H1 (cell line): Measurements from ENCODE around the gene ADGRE2. TPM values are rescaled to one million over a fixed set of nuclear protein-coding genes. Genes with fewer than 3 reads are reported as not detected.

Source experiments
- CTCF ChIA-PET: fragments of 300-600 bp; sonication (Branson Sonifier 250); formaldehyde crosslinking; loops from one replicate; lab custom pipeline; 2021; ENCODE audit not compliant: partially characterized antibody; lab: Charles Lee
- POLR2A ChIA-PET: fragments of 300-600 bp; sonication (Branson Sonifier 250); formaldehyde crosslinking; loops from one replicate; lab custom pipeline; 2021; ENCODE audit warnings: inconsistent platforms; ENCODE audit not compliant: partially characterized antibody; lab: Charles Lee
- DNase-seq, 2 experiments: peaks; one replicate each; pipeline versions ENCODE4 v3.0.0 to v3.0.0-alpha.2; 2010 to 2022; ENCODE audit warnings: low spot score in 2 of 2, low read depth in 1 of 2, mixed read lengths in 1 of 2
- FAIRE-seq: peaks from 2 replicates; lab custom pipeline; 2011; peaks lifted over from hg19 to GRCh38; lab: Jason Lieb, UNC
- H2AFZ ChIP-seq: 2 replicates; pipeline ENCODE4 v1.8.1; 2012; ENCODE audit warnings: low read length, inconsistent platforms
- H2AK5ac ChIP-seq: 2 replicates; pipeline ENCODE4 v1.6.1; 2013; ENCODE audit warnings: low read depth, low read length
- H2BK120ac ChIP-seq: replicated peaks from 2 replicates; pipeline ENCODE3; 2013; ENCODE audit warnings: low read depth, low read length, inconsistent platforms
- H2BK12ac ChIP-seq: 2 replicates; pipeline ENCODE4 v1.6.1; 2013; ENCODE audit warnings: low read depth, low read length
- H2BK15ac ChIP-seq: 2 replicates; pipeline ENCODE4 v1.6.1; 2013; ENCODE audit warnings: low read length
- H2BK20ac ChIP-seq: 2 replicates; pipeline ENCODE4 v1.6.1; 2013; ENCODE audit warnings: low read length
- H2BK5ac ChIP-seq: 2 replicates; pipeline ENCODE4 v1.6.1; 2013; ENCODE audit warnings: low read depth, low read length
- H3K14ac ChIP-seq: 2 replicates; pipeline ENCODE4 v1.6.1; 2013; ENCODE audit warnings: inconsistent platforms; ENCODE audit not compliant: insufficient read length
- H3K18ac ChIP-seq: 2 replicates; pipeline ENCODE4 v1.6.1; 2013; ENCODE audit warnings: low read length; ENCODE audit errors: extremely low read depth
- H3K23ac ChIP-seq: 2 replicates; pipeline ENCODE4 v1.6.1; 2013; ENCODE audit warnings: inconsistent platforms; ENCODE audit not compliant: insufficient read length
- H3K23me2 ChIP-seq: 2 replicates; pipeline ENCODE4 v1.6.1; 2013; ENCODE audit warnings: low read depth, low read length
- H3K27ac ChIP-seq: 2 replicates; pipeline ENCODE4 v1.6.1; 2011; ENCODE audit warnings: low read depth, low read length, inconsistent platforms
- H3K27me3 ChIP-seq, 4 experiments: replicated peaks in 1 of 4; 1 replicate in 1 of 4; 2 replicates in 3 of 4; pipeline versions ENCODE4 v1.6.1 to v1.8.1; 2011 to 2013; ENCODE audit warnings: low read length in 3 of 4, mild to moderate bottlenecking in 3 of 4, inconsistent platforms in 2 of 4, mixed read lengths in 2 of 4, moderate library complexity in 1 of 4; ENCODE audit not compliant: control insufficient read depth in 3 of 4, insufficient read depth in 3 of 4; ENCODE audit errors: extremely low read depth in 1 of 4
- H3K36me3 ChIP-seq, 4 experiments: 2 replicates each; pipeline versions ENCODE4 v1.6.1 to v1.8.1; 2011 to 2013; ENCODE audit warnings: mild to moderate bottlenecking in 4 of 4, low read length in 3 of 4, moderate library complexity in 2 of 4, control low read depth in 1 of 4, inconsistent platforms in 1 of 4; ENCODE audit not compliant: insufficient read depth in 4 of 4, control insufficient read depth in 2 of 4
- H3K4ac ChIP-seq: replicated peaks from 2 replicates; pipeline ENCODE3; 2013; ENCODE audit warnings: low read length, low read depth, mixed read lengths, inconsistent platforms; ENCODE audit not compliant: insufficient read length
- H3K4me1 ChIP-seq, 4 experiments: replicated peaks in 1 of 4; 1 replicate in 1 of 4; 2 replicates in 3 of 4; pipeline versions ENCODE4 v1.6.1 to v1.8.1; 2011 to 2013; ENCODE audit warnings: low read length in 3 of 4, inconsistent platforms in 2 of 4, mixed read lengths in 1 of 4; ENCODE audit not compliant: insufficient read depth in 4 of 4, control insufficient read depth in 3 of 4
- H3K4me2 ChIP-seq, 2 experiments: 2 replicates each; pipeline versions ENCODE4 v1.6.1 to v1.8.1; 2011 to 2013; ENCODE audit warnings: low read depth in 2 of 2, low read length in 2 of 2, control low read depth in 1 of 2, inconsistent platforms in 1 of 2, mild to moderate bottlenecking in 1 of 2; ENCODE audit not compliant: insufficient read depth in 1 of 2
- H3K4me3 ChIP-seq, 4 experiments: fragments of 200-600, 300-600 bp in 1 of 4; sonication (generic), shearing (Covaris generic), sonication (Bioruptor Twin) in 1 of 4; 2 replicates each; pipeline versions ENCODE4 v1.5.1 to v1.8.1; 2011 to 2016; ENCODE audit warnings: low read length in 4 of 4, low read depth in 3 of 4, control low read depth in 2 of 4, inconsistent platforms in 2 of 4, mild to moderate bottlenecking in 2 of 4, mixed read lengths in 1 of 4, moderate library complexity in 1 of 4; ENCODE audit not compliant: insufficient read depth in 2 of 4; ENCODE audit errors: extremely low read depth in 1 of 4
- H3K56ac ChIP-seq: replicated peaks from 2 replicates; pipeline ENCODE3; 2013; ENCODE audit warnings: low read depth, mild to moderate bottlenecking, mixed read lengths, low read length, inconsistent platforms; ENCODE audit not compliant: insufficient read length
- H3K79me1 ChIP-seq: 2 replicates; pipeline ENCODE4 v1.6.1; 2013; ENCODE audit warnings: low read depth, low read length, control low read depth
- H3K79me2 ChIP-seq, 2 experiments: 2 replicates each; pipeline versions ENCODE4 v1.6.1 to v1.8.1; 2012 to 2013; ENCODE audit warnings: low read length in 2 of 2, mild to moderate bottlenecking in 2 of 2, inconsistent platforms in 1 of 2; ENCODE audit not compliant: insufficient read depth in 2 of 2, control insufficient read depth in 1 of 2
- H3K9ac ChIP-seq, 4 experiments: replicated peaks in 1 of 4; 1 replicate in 1 of 4; 2 replicates in 3 of 4; pipeline versions ENCODE4 v1.6.1 to v1.8.1; 2011 to 2013; ENCODE audit warnings: low read depth in 3 of 4, low read length in 3 of 4, control low read depth in 2 of 4, mild to moderate bottlenecking in 2 of 4, moderate library complexity in 2 of 4, inconsistent platforms in 1 of 4; ENCODE audit errors: extremely low read depth in 1 of 4
- H3K9me3 ChIP-seq, 2 experiments: 2 replicates each; pipeline versions ENCODE4 v1.6.1 to v1.8.1; 2012 to 2013; ENCODE audit warnings: mild to moderate bottlenecking in 2 of 2, moderate library complexity in 2 of 2, control low read depth in 1 of 2, inconsistent platforms in 1 of 2, low read depth in 1 of 2, low read length in 1 of 2, mixed read lengths in 1 of 2; ENCODE audit not compliant: insufficient read depth in 2 of 2
- H4K20me1 ChIP-seq, 2 experiments: replicated peaks in 1 of 2; 2 replicates each; pipeline versions ENCODE3 to v1.8.1; 2011 to 2013; ENCODE audit warnings: inconsistent platforms in 2 of 2, low read length in 2 of 2, mild to moderate bottlenecking in 1 of 2; ENCODE audit not compliant: insufficient read depth in 2 of 2, control insufficient read depth in 1 of 2
- H4K5ac ChIP-seq: 2 replicates; pipeline ENCODE4 v1.6.1; 2013; ENCODE audit warnings: low read length, low read depth, mixed read lengths, inconsistent platforms; ENCODE audit not compliant: insufficient read length
- H4K8ac ChIP-seq: 2 replicates; pipeline ENCODE4 v1.8.0; 2013; ENCODE audit warnings: mild to moderate bottlenecking, moderate library complexity, low read length, inconsistent platforms; ENCODE audit not compliant: insufficient read depth; ENCODE audit errors: extremely low read depth
- H4K91ac ChIP-seq: replicated peaks from 2 replicates; pipeline ENCODE3; 2013; ENCODE audit warnings: low read length, mixed read lengths, inconsistent platforms; ENCODE audit not compliant: insufficient read length
- ATF2 ChIP-seq: IDR thresholded peaks from 2 replicates; pipeline ENCODE4 v1.6.1; 2012; ENCODE audit warnings: low read length, inconsistent platforms
- BACH1 ChIP-seq: IDR thresholded peaks from 2 replicates; pipeline ENCODE4 v1.6.1; 2012; ENCODE audit warnings: low read length, improper control_type of control experiment
- BRCA1 ChIP-seq: IDR thresholded peaks from 2 replicates; pipeline ENCODE4 v1.6.1; 2012; ENCODE audit warnings: low read depth, low read length, improper control_type of control experiment
- CBX8 ChIP-seq: fragments of 300-800, 300-1000 bp; sonication (generic); IDR thresholded peaks from 2 replicates; pipeline ENCODE4 v1.7.1; 2016; ENCODE audit warnings: low read depth, low read length, borderline replicate concordance
- EZH2 ChIP-seq: fragments of 200-600 bp; sonication (generic); IDR thresholded peaks from 2 replicates; pipeline ENCODE4 v1.7.1; 2012; ENCODE audit warnings: low read depth, mild to moderate bottlenecking, moderate library complexity, low read length, inconsistent platforms; ENCODE audit not compliant: severe bottlenecking
- HDAC6 ChIP-seq: IDR thresholded peaks from one replicate; pipeline ENCODE4 v1.7.1; 2012; ENCODE audit warnings: low read depth, mild to moderate bottlenecking, inconsistent platforms, low read length, moderate library complexity
- JUN ChIP-seq: IDR thresholded peaks from 2 replicates; pipeline ENCODE4 v1.6.1; 2011; ENCODE audit warnings: low read depth, mild to moderate bottlenecking, improper control_type of control experiment, low read length
- POU5F1 ChIP-seq: IDR thresholded peaks from 2 replicates; pipeline ENCODE4 v1.6.1; 2011; ENCODE audit warnings: low read depth, mild to moderate bottlenecking, low read length, moderate library complexity
- TAF7 ChIP-seq: optimal IDR thresholded peaks from 2 replicates; pipeline ENCODE3; 2011; ENCODE audit warnings: low read depth, mild to moderate bottlenecking, inconsistent platforms, low read length, moderate library complexity, borderline replicate concordance
- TBP ChIP-seq: IDR thresholded peaks from 2 replicates; pipeline ENCODE4 v1.6.1; 2011; ENCODE audit warnings: low read depth, low read length, improper control_type of control experiment
- TEAD4 ChIP-seq: IDR thresholded peaks from 2 replicates; pipeline ENCODE4 v1.6.1; 2012; ENCODE audit warnings: low read depth, low read length, inconsistent platforms, mixed read lengths
- ZNF274 ChIP-seq: IDR thresholded peaks from 2 replicates; pipeline ENCODE4 v1.7.0; 2012; ENCODE audit warnings: low read length, borderline replicate concordance; ENCODE audit errors: extremely low read depth
- WGBS, 2 experiments: shearing (Covaris generic) in 1 of 2; methylation state at CpG; one replicate each; pipeline versions ENCODE4 v1.1.6 to v1.1.7; 2013 to 2015; ENCODE audit warnings: low lambda C conversion rate in 2 of 2, mixed read lengths in 2 of 2, inconsistent platforms in 1 of 2, low coverage in 1 of 2, missing lambda C conversion rate in 1 of 2; ENCODE audit not compliant: insufficient replicate concordance in 2 of 2, insufficient coverage in 1 of 2, insufficient read length in 1 of 2; ENCODE audit errors: extremely low coverage in 1 of 2, missing lambda C conversion rate in 1 of 2; 5-methylcytosine and 5-hydroxymethylcytosine counted together
- polyA plus RNA-seq, 7 experiments: library from polyadenylated mRNA; depleted of rRNA in 3 of 7; stranded (reverse) in 5 of 7; unstranded in 2 of 7; fragments of >200 nt in 5 of 7; fragments of 200-250 nt in 2 of 7; gene quantifications; 1 replicate in 5 of 7; 2 replicates in 1 of 7; 4 replicates in 1 of 7; pipeline versions ENCODE4 v1.2.1 to v1.2.3, GENCODE V29; 2011 to 2013; ENCODE audit warnings: missing spikeins in 2 of 7, mixed read lengths in 2 of 7
- total RNA-seq: library from RNA; stranded (reverse); fragmentation: NEBNext Ultra II Directional; extraction: Animal tissue kit (Norgen Biotek cat#: 25700); gene quantifications from 2 replicates; pipeline ENCODE4 v1.2.1, GENCODE V29; 2021

The ADGRE2 gene
- total and polyA plus RNA-seq, 2 of the 8 experiments (the other 6 are each of a cell fraction or from before 2014, with no cell fraction given): 2.0 to 4.5 TPM

GRCh38 chr19:14767466-14767971 lies 10.8 kb downstream of the ADGRE2 start:
- Histone ChIP-seq H3K9ac (no peak overlapping the region), H3K23ac (no peak overlapping the region), H3K4ac (no peak overlapping the region), H3K9me3 (no peaks in the 10 kb centered on the region), H3K14ac (no peak overlapping the region), H2BK5ac (no peak overlapping the region), H2AFZ (no peak overlapping the region), H2BK12ac (no peak overlapping the region), H2BK15ac (no peak overlapping the region), H3K4me3 (no peak overlapping the region), H3K79me2 (no peaks in the 10 kb centered on the region), H4K20me1 (peaks cover 0 to 2% of the 10 kb centered on the region in 2 experiments), H4K8ac (no peak overlapping the region), H3K56ac (no peak overlapping the region), H2BK120ac (no peak overlapping the region), H3K23me2 (peaks cover 5% of the 10 kb centered on the region; the same call in 1 of the 2 replicates), H3K18ac (no peak overlapping the region), H2BK20ac (no peak overlapping the region), H3K4me2 (no peak overlapping the region), H3K79me1 (no peaks in the 10 kb centered on the region), H3K36me3 (peaks cover 0 to 13% (median 4%) of the 10 kb centered on the region in 4 experiments; a peak in 1 of 8 replicates), H3K27me3 (no peaks in the 10 kb centered on the region), H4K5ac (no peak overlapping the region), H2AK5ac (no peak overlapping the region), H3K27ac (no peak overlapping the region), H3K4me1 (no peaks in the 10 kb centered on the region), H4K91ac (no peak overlapping the region)
- WGBS, 2 experiments: 82% methylated on average over 2 of the region's 2 CpGs; no CpG with 5 or more reads in 1 of the 2 experiments
- ChIA-PET POLR2A (interaction anchor here (1.6 kb wide), 1 partner anchor 9 kb away, joined by 7 read pairs; no protein-coding TSS in a partner anchor), CTCF (interaction anchor here (0.9 kb wide), 1 partner anchor 18 kb away, joined by 3 read pairs; no protein-coding TSS in a partner anchor)
- no peak for DNase-seq
- FAIRE-seq: no peak
- TF ChIP-seq BACH1 (no peak), ZNF274 (no peak), JUN (no peak), ATF2 (no peak), TBP (no peak), CBX8 (no peak), EZH2 (no peak), TEAD4 (no peak), TAF7 (no peak), POU5F1 (no peak), HDAC6 (no peak), BRCA1 (no peak)
